GM18499 (cell line): ENCODE results near the gene SPINDOC.
"Not testable (repeated sequence)": the region's sequence is repeated elsewhere in the genome, so short reads cannot be mapped to it uniquely, and the experiment has no call there.

Experiments
- ATAC-seq: cut with Tn5 transposase; IDR thresholded peaks from one replicate; pipeline ENCODE4 v1.9.1; 2021; ENCODE audit warnings: moderate number of reproducible peaks; ENCODE audit not compliant: insufficient read depth, unreplicated experiment

The SPINDOC gene

GRCh38 chr11:63813035-63813562 lies at the start of gene SPINDOC:
Gene SPINDOC, plus strand, starts transcription at chr11:63813456. Its CDS starts 231 bp downstream, at chr11:63813687.
- no peak for ATAC-seq

GRCh38 chr11:63763496-63764339 lies 49.5 kb upstream of the SPINDOC start:
- no peak for ATAC-seq

- ATAC-seq = no peak
Observed at GRCh38 chr11:63764340-63764678, 48.9 kb upstream of the SPINDOC start.

GRCh38 chr11:63764679-63765647 lies 48.3 kb upstream of the SPINDOC start:
- no peak for ATAC-seq

GRCh38 chr11:63765688-63766241 lies 47.5 kb upstream of the SPINDOC start:
- ATAC-seq = no peak

- no peak for ATAC-seq
Observed at GRCh38 chr11:63766531-63767235, 46.6 kb upstream of the SPINDOC start.

GRCh38 chr11:63767267-63767564 lies 46.0 kb upstream of the SPINDOC start:
- no peak for ATAC-seq

- no peak for ATAC-seq
Observed at GRCh38 chr11:63767565-63768236, 45.6 kb upstream of the SPINDOC start.

GRCh38 chr11:63768237-63769041 lies 44.8 kb upstream of the SPINDOC start, which contains the start of gene ZFTA:
Gene ZFTA, minus strand, starts transcription at chr11:63768775. Its CDS starts 153 bp downstream, at chr11:63768622.
- no peak for ATAC-seq

- ATAC-seq = no peak
Observed at GRCh38 chr11:63769042-63769713, 44.1 kb upstream of the SPINDOC start.

- no peak for ATAC-seq
Observed at GRCh38 chr11:63769714-63770455, 43.4 kb upstream of the SPINDOC start.

GRCh38 chr11:63770763-63771162 lies 42.5 kb upstream of the SPINDOC start:
- ATAC-seq = no peak

- ATAC-seq = not testable (repeated sequence)
Observed at GRCh38 chr11:63771741-63772318, 41.4 kb upstream of the SPINDOC start.

GRCh38 chr11:63775191-63775590 lies 38.1 kb upstream of the SPINDOC start:
- ATAC-seq = no peak

GRCh38 chr11:63779039-63779438 lies 34.2 kb upstream of the SPINDOC start:
- ATAC-seq = no peak

- ATAC-seq = no peak
Observed at GRCh38 chr11:63782749-63783148, 30.5 kb upstream of the SPINDOC start.

GRCh38 chr11:63783925-63784592 lies 29.2 kb upstream of the SPINDOC start:
- no peak for ATAC-seq
